ENCODE data around the gene TM4SF5.

Gene TM4SF5, protein sequence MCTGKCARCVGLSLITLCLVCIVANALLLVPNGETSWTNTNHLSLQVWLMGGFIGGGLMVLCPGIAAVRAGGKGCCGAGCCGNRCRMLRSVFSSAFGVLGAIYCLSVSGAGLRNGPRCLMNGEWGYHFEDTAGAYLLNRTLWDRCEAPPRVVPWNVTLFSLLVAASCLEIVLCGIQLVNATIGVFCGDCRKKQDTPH

DNA sequence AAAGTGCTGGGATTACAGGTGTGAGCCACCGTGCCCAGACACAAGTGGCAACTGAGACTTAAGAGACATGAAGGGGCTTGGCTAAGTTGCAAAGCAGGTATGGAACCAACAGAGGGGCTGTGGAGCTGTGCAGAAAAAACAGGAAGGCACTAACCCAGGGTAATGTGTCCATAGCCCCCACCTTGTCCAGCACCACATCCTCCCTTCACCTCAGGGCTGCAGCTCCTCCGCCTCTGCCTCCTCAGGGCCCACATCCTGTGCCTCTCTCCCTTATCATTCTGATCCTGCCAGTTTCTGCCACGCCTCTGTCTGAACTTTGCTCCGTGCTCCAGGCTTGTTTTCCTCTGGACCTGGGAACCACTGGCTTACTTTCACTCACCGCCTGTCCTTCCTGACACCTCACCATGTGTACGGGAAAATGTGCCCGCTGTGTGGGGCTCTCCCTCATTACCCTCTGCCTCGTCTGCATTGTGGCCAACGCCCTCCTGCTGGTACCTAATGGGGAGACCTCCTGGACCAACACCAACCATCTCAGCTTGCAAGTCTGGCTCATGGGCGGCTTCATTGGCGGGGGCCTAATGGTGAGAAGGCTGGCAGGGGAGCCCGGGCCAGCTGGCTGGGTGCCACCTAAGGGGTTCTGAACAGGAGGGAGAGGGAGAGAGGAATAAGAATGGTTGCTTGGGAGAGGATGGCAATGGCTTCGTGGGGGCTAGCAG is at the start of gene TM4SF5:
TSS of gene TM4SF5 (plus strand) at position 368 of the 716 bp plus-strand sequence. CDS start at position 405, 37 bp downstream.
- DNase-seq: no peak

DNA sequence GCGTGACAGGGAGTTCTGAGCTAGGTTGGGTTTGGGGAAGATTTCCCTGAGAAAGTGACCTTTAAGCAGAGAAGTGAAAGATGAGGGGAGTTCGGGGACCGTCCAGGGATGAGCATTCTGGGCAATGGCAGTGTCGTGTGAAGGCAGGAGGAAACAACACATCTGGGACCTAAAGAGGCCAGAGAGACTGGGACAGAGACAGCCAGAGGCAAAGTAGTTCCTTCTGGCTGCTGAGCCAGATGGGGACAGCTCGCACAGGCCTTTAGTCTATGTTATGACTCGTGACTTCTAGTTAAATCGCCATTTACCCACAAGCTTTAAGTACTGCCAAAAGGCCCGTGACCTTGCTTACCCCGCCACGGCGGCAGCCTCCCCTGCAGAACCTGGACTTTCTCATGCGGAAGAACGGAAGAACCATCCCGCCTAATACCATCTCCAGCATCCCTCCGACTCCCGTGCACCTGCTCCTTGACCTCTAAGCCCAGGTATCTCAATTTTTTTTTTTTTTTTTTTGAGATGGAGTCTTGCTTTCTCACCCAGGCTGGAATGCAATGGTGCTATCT is 48.9 kb upstream of the TM4SF5 start:
- no peak for DNase-seq

DNA sequence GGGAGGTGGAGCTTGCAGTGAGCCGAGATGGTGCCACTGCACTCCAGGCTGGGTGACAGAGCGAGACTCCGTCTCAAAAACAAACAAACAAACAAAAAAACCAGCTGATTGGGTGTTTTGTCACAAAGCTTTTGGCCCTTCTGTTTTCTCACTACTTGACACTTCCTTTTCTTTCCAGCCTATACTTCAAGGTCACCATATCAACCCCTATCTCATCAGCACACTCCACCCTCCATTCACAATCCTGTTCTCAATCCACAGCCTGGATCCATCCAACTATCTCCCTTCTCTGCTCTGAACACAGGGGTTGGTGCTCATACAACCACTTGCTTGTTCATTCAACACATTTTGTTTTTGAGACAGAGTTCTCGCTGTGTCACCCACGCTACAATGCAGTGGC is 47.0 kb upstream of the TM4SF5 start:
- no peak for DNase-seq

DNA sequence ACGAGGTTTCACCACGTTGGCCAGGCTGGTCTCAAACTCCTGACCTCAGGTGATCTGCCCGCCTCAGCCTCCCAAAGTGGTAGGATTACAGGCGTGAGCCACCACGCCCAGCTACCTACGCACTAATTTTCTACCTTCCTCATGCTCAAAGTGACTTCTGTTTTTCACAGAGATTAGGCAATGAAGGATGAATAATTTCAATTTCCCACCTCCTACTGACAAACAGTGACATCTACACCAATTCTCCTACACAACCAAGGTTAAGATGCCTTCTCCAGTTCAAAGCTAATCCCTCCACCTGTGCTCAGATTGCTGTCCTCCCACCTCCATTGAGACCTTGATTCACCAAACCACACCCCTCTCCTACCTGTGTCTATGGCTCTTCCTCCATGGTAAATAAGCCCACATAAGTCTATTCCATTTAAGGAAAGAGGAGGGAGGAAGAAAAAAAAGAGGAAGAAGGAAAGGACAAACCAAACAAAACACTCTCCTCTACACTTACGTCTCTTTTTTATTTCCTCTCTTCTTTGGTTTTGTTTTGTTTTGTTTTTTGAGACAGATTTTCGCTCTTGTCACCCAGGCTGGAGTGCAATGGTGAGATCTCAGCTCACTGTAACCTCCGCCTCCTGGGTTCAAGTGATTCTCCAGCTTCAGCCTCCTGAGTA is 45.9 kb upstream of the TM4SF5 start:
- DNase-seq: no peak

DNA sequence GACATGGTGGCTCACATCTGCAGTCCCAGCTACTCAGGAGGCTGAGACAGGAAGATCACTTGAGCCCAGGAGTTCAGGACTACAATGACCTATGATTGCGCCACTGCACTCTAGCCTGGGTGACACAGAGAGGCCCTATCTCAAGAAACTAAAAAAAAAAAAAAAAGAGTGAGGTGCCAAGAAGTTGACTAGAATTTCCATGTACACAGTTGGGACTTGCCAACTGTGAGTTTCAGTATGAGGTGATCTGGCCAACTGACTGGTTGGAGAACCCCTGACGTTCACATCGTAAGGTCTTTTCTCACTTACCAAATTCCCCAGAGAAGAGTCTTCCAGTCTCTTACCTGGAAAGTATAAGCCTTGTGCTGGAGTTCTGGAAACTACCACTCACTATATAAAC is 43.6 kb upstream of the TM4SF5 start:
- no peak for DNase-seq

DNA sequence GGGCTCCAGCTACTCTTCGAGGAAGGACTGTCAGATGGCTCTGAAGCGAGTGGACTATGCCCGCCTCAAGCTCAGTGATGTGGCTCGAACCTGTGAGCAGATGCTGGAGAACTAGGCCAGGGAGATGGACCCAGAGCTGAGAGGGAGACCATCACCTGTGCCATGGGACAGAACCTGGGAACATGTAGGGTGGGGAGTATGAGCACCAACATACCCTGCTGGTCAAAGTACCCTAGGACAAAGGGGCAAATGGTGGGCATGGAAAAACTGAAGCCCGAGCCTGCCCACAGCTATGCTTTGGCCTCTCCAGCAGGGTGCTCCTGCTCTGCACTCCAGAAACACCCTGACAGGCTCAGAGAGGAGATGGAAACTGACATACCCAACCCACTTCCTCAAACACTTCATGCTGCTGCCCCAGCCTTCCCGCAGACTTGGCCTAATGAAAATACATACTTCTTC is 38.6 kb upstream of the TM4SF5 start:
- no peak for DNase-seq

DNA sequence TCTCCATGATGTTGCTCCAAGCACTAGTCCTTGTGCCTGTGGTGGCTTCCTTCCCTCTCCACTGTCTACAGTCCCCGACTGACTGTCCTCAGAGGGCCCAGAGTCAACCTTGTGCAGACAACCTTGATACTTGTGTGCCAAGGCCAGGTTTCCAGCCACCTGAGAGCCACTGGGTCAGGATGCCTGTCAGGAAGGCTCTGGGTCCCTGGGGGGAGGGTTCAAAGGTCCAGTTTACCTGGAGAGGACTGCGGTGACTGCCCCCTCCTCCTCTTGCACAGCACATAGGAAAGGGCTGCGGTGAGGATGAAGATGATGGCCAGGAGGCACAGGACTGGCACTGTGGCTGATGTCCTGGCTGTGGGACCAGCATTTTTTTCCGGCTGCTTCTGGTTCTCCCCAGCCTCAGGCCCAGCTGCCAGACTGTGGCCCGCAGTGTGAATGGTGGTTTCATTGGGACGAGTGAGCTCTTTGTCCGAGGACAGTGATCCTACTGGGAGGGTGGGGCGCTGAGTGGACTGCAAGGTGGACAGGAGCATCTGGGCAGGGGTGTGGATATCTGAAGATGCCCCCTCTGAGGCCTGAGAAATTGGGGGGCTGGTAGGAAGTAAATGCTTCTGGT is 36.7 kb upstream of the TM4SF5 start:
- DNase-seq: no peak

DNA sequence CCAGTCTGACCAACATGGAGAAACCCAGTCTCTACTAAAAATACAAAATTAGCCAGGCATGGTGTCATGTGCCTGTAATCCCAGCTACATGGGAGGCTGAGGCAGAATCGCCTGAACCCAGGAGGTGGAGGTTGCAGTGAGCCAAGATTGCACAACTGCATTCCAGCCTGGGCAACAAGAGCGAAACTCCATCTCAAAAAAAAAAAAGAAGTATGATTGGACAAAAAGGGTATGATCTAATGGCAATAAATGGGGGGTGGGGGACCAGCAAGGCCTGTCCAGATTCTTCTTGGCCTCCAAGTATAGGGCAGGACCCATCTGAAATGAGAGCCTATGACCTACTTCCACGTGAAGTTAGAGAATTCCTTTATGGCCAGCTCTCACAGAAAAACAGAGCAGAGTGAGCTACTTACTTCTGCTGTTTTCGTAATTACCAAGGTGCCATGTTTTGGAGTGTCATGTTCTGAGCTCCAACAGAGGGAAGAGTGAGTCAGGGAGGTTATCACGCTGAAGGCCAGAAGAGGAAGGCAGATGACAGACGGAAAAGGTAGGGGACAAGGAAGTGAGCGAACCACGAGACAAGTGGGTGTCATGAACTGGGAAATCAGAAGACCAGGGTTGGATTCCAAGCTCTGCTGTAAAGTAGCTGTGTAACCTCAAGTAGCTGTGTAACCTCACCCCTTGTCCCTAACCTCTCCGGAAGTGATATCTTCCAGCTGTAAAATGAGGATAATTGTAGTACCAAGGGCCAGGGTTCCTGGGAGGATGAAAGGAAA is 35.6 kb upstream of the TM4SF5 start:
- DNase-seq: no peak

DNA sequence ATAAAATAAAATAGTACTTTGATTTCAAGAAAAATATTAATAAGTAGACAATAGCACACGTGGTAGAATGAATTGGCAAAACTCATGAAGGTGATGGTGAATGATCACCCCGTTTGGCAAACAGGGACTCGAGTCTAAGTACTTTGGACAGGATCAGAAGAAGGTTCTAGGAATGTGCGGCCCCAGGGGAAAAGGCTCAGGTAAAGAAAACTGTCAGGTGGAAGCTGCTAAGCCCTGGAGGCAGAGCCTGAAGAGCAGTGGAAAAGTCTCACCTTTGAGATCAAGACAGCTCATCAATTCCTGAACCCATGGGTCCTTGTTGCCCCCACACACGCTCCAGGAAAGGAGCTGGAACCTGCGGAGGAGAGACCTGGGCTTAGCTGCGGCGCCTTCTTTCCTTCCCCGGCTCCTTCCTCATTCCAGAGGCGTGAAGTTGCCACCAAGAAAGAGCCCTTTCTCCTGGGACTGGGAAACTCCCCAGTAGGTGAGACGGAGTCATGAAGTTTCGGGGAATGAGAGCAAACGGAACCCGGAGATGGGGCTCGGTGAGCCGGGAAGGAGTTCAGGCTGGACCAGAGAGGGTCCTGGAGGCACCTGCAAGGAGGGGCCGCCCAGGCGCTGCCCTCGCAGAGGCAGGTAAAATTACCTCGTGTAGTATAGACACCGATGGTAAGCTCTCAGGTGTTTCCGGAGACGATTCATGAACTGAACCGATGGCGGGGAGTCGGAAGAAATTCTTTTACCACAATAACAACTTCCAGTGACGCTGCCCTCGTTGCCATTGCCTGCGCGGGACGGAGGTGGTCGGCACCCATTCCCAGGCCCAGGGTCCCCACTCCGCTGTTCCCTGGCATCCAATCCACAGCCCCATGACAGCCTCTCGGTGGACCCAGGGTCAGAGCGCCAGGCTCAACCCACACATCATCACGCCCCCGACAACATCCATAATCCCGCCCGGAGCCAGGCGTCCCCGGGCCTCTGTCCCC is 33.3 kb upstream of the TM4SF5 start:
- DNase-seq: no peak

DNA sequence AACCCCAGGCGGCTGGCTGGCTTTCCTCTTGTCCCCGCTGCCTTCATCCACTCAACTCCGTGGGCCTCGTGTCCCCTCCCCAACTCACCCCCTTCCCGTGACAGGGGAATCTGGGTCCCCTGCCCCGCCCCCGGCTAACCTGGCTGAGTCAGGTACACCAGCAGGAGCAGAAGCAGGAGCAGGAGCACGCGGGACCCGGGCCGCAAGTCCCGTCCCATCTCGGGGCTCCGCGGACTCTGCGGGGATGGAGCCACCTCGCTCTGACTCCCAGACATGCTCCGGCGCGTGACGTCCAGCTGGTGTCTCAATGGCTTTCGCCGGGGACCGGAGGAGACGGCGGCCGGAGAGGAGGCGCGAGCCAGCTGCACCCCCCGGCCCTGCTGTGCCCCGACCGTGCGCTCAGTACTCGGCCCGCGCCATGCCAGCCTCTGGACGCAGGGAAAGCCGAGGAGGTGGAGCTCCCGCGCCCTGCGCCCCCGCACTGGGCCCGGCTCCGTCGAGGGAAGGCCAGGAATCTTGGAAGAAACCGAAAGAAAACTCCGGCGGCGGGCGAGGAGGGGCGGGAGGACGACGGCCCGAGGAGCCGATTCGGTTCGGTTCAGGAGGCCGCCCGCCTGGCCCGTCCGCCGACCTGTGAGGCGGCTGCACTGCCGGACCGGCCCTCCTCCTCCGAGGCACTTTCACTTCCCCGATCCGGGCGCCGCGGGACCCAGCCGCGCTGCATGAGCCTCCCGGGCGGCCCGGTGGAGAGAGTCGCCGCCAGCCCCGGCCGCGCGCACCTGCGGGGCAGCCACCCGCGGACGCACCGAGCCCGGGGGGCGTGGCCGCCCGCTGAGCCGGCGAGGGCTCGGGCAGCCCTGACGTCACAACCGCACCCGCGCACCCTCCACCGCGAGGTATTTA is 32.3 kb upstream of the TM4SF5 start, which contains the start of the genes CXCL16 and ZMYND15:
TSS of gene CXCL16 (minus strand) at position 807 of the 903 bp plus-strand sequence. CDS start at position 218, 589 bp downstream.
TSS of gene ZMYND15 (plus strand) at position 712 of the 903 bp plus-strand sequence. CDS start 716 bp downstream, outside the sequence.
- no peak for DNase-seq

DNA sequence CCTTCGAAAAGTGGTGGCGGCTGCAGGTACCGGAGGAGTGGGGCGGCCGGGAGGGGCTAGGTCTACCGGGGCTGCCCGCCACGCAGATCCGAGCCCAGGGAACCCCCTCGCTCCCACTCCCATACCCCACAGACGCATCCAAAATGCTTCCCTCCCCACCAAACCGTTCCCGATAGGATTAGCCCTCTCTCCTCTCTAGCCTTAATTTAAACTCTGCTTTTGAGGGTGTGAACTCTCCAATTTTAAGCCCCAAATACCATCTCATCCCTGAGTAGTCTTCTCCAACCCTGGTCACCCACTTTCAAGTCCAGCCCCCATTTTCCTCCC is 31.7 kb upstream of the TM4SF5 start:
- no peak for DNase-seq

DNA sequence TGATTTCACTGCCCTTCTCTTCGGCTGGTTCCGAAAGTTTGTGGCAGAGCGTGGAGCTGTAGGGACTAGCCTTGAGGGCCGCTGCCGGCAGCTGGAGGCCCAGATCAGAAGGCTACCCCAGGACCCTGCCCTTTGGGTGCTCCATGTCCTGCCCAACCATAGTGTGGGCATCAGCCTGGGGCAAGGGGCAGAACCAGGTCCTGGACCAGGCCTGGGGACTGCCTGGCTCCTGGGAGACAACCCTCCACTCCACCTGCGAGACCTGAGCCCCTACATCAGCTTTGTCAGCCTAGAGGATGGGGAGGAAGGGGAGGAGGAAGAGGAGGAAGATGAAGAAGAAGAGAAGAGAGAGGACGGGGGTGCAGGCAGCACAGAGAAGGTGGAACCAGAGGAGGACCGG is 31.1 kb upstream of the TM4SF5 start:
- no peak for DNase-seq

DNA sequence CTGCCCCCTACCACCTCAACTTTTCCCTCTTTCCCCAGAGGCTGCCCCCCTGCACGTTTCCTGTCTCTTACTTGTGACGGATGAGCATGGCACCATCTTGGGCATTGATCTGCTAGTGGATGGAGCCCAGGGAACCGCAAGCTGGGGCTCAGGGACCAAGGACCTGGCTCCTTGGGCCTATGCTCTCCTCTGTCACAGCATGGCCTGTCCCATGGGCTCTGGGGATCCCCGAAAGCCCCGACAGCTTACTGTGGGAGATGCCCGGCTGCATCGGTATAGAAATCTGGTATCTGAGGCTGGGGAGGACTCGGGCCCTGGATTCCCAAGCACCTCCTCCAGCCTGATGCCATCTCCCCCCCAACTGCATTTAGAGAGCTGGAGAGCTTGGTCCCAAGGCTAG is 30.1 kb upstream of the TM4SF5 start:
- no peak for DNase-seq

DNA sequence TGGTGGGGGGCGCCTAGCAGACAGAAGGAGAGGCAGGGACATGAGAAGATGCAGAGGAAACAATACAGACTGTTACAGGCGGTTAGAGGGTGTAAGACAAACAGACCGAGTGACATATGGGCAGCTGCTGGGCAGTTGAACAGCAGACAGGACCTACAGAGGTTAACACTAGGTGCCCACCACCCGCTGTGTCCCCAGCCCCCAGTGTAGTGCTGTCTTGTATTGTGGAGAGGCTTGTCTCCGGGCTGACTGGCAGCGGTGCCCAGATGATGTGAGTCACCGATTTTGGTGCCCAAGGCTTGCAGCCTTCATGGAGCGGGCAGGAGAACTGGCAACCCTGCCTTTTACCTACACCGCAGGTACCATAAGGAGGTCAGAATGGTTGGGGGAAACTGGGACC is 29.6 kb upstream of the TM4SF5 start:
- DNase-seq: no peak

DNA sequence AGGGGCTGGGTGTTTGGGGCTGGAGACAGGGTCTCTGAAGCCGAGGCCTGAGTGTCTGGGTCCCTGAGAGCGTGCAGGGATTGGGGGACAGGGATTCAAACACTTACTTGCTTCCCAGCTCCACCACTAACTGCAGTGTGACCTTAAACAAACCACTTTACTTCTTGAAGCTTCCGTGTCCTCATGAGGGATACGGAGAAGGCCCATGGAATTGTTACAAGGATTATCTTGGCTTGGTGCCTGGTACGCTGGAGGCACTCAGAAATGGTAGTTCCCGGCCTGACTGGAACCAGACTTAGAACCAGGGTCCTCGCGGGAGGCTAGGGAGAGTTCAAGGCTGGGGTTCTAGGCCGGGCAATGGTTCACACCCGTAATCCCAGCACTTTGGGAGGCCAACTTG is 29.1 kb upstream of the TM4SF5 start:
- no peak for DNase-seq

DNA sequence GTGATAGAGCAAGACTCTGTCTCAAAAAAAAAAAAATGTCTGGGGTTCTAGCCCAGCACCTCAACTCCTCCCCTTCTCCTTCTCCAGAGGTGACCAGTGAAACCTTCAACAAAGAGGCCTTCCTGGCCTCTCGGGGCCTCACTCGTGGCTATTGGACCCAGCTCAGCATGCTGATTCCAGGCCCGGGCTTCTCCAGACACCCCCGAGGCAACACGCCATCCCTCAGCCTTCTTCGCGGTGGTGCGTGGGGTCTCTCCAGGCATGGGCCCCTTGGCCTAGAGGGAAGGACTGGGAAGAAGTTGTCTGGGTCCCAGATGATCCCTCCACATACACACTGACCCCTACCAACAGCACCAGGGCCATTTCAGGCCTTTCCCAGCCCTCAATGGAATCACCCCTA is 28.5 kb upstream of the TM4SF5 start:
- no peak for DNase-seq

DNA sequence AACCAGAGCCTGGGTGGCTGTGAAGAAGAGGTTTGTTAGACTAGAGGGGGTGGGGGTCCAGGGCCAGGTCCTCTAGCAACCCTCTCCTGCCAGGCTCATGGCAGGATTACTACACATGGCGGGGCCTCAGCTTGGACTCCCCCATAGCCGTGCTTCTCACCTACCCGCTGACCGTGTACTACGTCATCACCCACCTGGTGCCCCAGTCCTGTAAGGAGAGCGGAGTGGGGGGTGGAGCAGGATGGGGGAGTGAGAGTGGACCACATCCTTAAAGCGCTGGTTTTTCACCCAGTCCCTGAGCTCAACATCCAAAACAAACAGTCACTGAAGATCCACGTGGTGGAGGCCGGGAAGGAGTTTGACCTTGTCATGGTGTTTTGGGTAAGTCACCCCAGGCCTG is 27.8 kb upstream of the TM4SF5 start:
- DNase-seq: no peak

DNA sequence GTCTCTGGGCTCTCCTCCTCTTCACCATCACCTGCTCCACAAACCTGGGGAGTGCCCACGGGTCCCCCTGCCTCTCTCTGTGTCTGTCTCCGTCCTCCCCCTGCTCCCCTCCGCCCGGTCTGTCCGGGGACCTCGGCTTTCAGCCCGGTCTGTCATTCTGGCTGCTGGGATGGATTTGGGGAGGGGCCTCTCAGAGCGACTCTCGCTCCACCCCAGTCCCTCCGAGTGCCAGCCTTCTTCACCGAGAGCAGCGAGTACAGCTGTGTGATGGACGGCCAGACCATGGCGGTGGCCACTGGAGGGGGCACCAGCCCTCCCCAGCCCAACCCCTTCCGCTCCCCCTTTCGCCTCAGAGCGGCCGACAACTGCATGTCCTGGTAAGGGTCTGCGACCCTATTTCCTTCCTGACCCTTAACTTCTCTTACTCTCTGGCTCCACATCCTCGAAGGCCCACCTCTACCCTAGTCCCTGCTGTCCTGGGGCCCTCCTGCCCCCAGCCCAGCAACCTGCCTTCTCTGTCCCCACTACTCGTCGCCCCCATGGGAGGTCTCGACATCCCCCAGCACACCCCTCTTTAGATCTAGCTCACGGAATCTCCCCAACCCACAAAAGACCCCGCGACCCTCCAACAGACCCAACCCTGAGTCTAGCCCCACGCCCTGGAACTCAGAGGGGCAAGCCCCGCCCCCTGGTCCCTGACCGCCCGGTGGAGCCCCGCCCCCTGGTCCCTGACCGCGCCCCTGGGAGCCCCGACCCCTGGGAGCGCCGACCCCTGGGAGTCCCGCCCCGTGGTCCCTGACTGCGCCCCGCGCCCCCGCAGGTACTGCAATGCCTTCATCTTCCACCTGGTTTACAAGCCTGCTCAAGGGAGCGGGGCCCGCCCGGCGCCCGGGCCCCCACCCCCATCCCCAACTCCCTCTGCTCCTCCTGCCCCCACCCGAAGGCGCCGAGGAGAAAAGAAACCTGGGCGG is 26.4 kb upstream of the TM4SF5 start:
- DNase-seq: no peak

DNA sequence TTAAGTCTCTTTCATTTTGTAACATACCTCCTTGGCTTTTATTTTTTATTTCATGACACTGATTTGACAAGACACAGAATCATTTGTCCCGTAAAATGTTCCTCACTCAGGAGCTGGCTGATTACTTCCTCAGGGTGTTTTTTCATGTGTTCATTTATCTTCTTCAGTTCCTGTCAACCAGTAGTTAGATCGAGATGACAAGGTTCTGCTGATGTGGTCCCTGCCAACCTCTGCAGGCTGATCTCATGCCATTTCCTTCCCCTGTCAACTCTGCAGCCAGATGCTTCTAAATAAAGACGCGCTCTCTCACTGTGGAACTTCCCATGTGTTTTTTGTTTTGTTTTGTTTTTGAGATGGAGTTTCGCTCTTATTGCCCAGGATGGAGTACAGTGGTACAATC is 23.8 kb upstream of the TM4SF5 start:
- DNase-seq: no peak

All from DMS79 (cell line).